K562 (cell line): ENCODE results near the gene ADAMTS14. TPM values are rescaled to one million over a fixed set of nuclear protein-coding genes. Genes with fewer than 3 reads are reported as not detected.

Experiments used
- ATAC-seq: fragments of 200-7000 bp; cut with Tn5 transposase; 3 replicates; pipeline ENCODE4 v1.9.1; 2020; ENCODE audit warnings: moderate library complexity
- BruUV-seq: library from RNA; stranded (reverse); fragments of 400-500 nt; replicated peaks from 2 replicates; lab custom pipeline; 2021; lab: Mats Ljungman, UMichigan
- CTCF ChIA-PET: fragments of 300-600 bp; formaldehyde crosslinking; extraction: SDS; loops from one replicate; lab custom pipeline; 2021; ENCODE audit warnings: low intra/inter-chr PET ratio; lab: Yijun Ruan, JAX
- POLR2A ChIA-PET: fragments of 300-600, 350-650 bp; sonication (Branson Sonifier 250); formaldehyde crosslinking; extraction: SDS; loops from one replicate; lab custom pipeline; 2021; ENCODE audit warnings: antibody characterized with exemption, inconsistent platforms; lab: Yijun Ruan, JAX
- DNase-seq, 4 experiments: peaks; one replicate each; pipeline versions ENCODE4 v3.0.0 to v3.0.0-alpha.2; 2011 to 2018; ENCODE audit warnings: low spot score in 3 of 4, mixed read lengths in 3 of 4; ENCODE audit errors: extremely low read depth in 1 of 4
- FAIRE-seq: peaks from 2 replicates; lab custom pipeline; 2011; peaks lifted over from hg19 to GRCh38; lab: Jason Lieb, UNC
- H2AFZ ChIP-seq: 2 replicates; pipeline ENCODE4 v1.6.0; 2011; ENCODE audit warnings: low read depth, low read length, control low read depth, inconsistent platforms
- H3K27ac ChIP-seq: fragments of 200-600 bp; 3 replicates; pipeline ENCODE4 v1.8.0; 2011; ENCODE audit warnings: low read depth, mild to moderate bottlenecking, control low read depth, inconsistent platforms, low read length, moderate library complexity, mixed read lengths; ENCODE audit errors: extremely low read depth
- H3K27me3 ChIP-seq, 2 experiments: fragments of 300-600 bp in 1 of 2; 2 replicates in 1 of 2; 3 replicates in 1 of 2; pipeline versions ENCODE4 v1.6.0 to v1.8.0; 2011; ENCODE audit warnings: inconsistent platforms in 2 of 2, low read length in 2 of 2, mild to moderate bottlenecking in 1 of 2, mixed read lengths in 1 of 2, moderate library complexity in 1 of 2; ENCODE audit not compliant: control insufficient read depth in 2 of 2, insufficient read depth in 2 of 2
- H3K36me3 ChIP-seq: fragments of 300-600 bp; 3 replicates; pipeline ENCODE4 v1.8.0; 2011; ENCODE audit warnings: mild to moderate bottlenecking, low read length, inconsistent platforms; ENCODE audit not compliant: control insufficient read depth, insufficient read depth
- H3K4me1 ChIP-seq, 2 experiments: fragments of 200-600 bp in 1 of 2; replicated peaks in 1 of 2; 2 replicates in 1 of 2; 3 replicates in 1 of 2; pipeline versions ENCODE4 v1.5.1 to v1.8.0; 2011; ENCODE audit warnings: inconsistent platforms in 2 of 2, low read length in 2 of 2, mild to moderate bottlenecking in 1 of 2, mixed read lengths in 1 of 2, moderate library complexity in 1 of 2; ENCODE audit not compliant: control insufficient read depth in 2 of 2, insufficient read depth in 2 of 2
- H3K4me2 ChIP-seq: 2 replicates; pipeline ENCODE4 v1.6.1; 2011; ENCODE audit warnings: low read length, control low read depth, inconsistent platforms, mixed read lengths; ENCODE audit not compliant: insufficient read depth
- H3K4me3 ChIP-seq: fragments of 200-600 bp; sonication (generic), shearing (Covaris generic); 2 replicates; pipeline ENCODE4 v1.5.1; 2016; ENCODE audit warnings: control low read depth, inconsistent platforms
- H3K79me2 ChIP-seq: fragments of 200-600 bp; 3 replicates; pipeline ENCODE4 v1.8.0; 2011; ENCODE audit warnings: low read length, inconsistent platforms; ENCODE audit not compliant: control insufficient read depth, insufficient read depth
- H3K9ac ChIP-seq, 2 experiments: 2 replicates each; pipeline versions ENCODE4 v1.6.0 to v1.6.1; 2011; ENCODE audit warnings: low read depth in 2 of 2, low read length in 2 of 2, control low read depth in 1 of 2, inconsistent platforms in 1 of 2, mild to moderate bottlenecking in 1 of 2, mixed read lengths in 1 of 2; ENCODE audit not compliant: insufficient read depth in 1 of 2
- H3K9me1 ChIP-seq: one replicate; pipeline ENCODE4 v1.6.0; 2011; ENCODE audit warnings: inconsistent platforms, mild to moderate bottlenecking, low read length, moderate library complexity; ENCODE audit not compliant: control insufficient read depth, insufficient read depth
- H3K9me3 ChIP-seq: replicated peaks from 2 replicates; pipeline ENCODE4 v1.5.1; 2011; ENCODE audit warnings: low read depth, low read length, inconsistent platforms; ENCODE audit not compliant: control insufficient read depth, insufficient read depth
- H4K20me1 ChIP-seq: replicated peaks from 2 replicates; pipeline ENCODE4 v1.6.1; 2011; ENCODE audit warnings: low read length, inconsistent platforms, mixed read lengths; ENCODE audit not compliant: control insufficient read depth, insufficient read depth
- ARID2 ChIP-seq: fragments of 450-650 bp; IDR thresholded peaks from 2 replicates; pipeline ENCODE4 v1.6.1; 2017; ENCODE audit warnings: antibody characterized with exemption, mild to moderate bottlenecking
- ARNT ChIP-seq, 2 experiments: fragments of 450-650 bp; IDR thresholded peaks; 2 replicates each; pipeline ENCODE4 v1.6.1; 2016; ENCODE audit warnings: mild to moderate bottlenecking in 1 of 2
- E2F8 ChIP-seq: fragments of 450-650 bp; IDR thresholded peaks from 2 replicates; pipeline ENCODE4 v1.7.1; 2018; ENCODE audit warnings: mild to moderate bottlenecking, low read depth; ENCODE audit not compliant: partially characterized antibody
- EHMT2 ChIP-seq: fragments of 450-650 bp; IDR thresholded peaks from 2 replicates; pipeline ENCODE4 v1.6.1; 2018; ENCODE audit warnings: antibody characterized with exemption
- ETS2 ChIP-seq: IDR thresholded peaks from 2 replicates; pipeline ENCODE4 v1.6.1; 2016; ENCODE audit warnings: borderline replicate concordance, missing genetic modification characterization, mild to moderate bottlenecking, moderate library complexity, missing compliant biosample characterization; ENCODE audit not compliant: poor library complexity, severe bottlenecking
- FOXK2 ChIP-seq, 2 experiments: fragments of 450-650 bp; IDR thresholded peaks in 1 of 2; conservative IDR thresholded peaks in 1 of 2; 2 replicates each; pipeline ENCODE4 v1.6.1; 2016; ENCODE audit warnings: low read depth in 2 of 2, mild to moderate bottlenecking in 1 of 2
- FUS ChIP-seq: fragments of 200-400 bp; formaldehyde crosslinking; optimal IDR thresholded peaks from 2 replicates; pipeline ENCODE3; 2017; ENCODE audit warnings: low read depth, low read length
- HSF4 ChIP-seq: fragments of 250-450 bp; sonication (Bioruptor Pico); IDR thresholded peaks from 2 replicates; pipeline ENCODE4 v2.1.2; 2022; ENCODE audit warnings: mild to moderate bottlenecking, moderate library complexity, borderline replicate concordance
- JUN ChIP-seq, 2 experiments: sonication (generic) in 1 of 2; formaldehyde crosslinking in 1 of 2; IDR thresholded peaks; 2 replicates each; pipeline versions ENCODE4 v1.6.1 to v1.8.0; 2012 to 2022; ENCODE audit warnings: borderline replicate concordance in 2 of 2, mild to moderate bottlenecking in 2 of 2, improper control_type of control experiment in 1 of 2, low read depth in 1 of 2, low read length in 1 of 2, missing genetic modification reagents in 1 of 2
- SIX5 ChIP-seq, 2 experiments: IDR thresholded peaks; 2 replicates each; pipeline ENCODE4 v1.6.1; 2011; ENCODE audit warnings: low read length in 2 of 2, borderline replicate concordance in 1 of 2, low read depth in 1 of 2, mild to moderate bottlenecking in 1 of 2, moderate library complexity in 1 of 2; ENCODE audit not compliant: insufficient read depth in 1 of 2
- ZBTB2 ChIP-seq: fragments of 450-650 bp; IDR thresholded peaks from 2 replicates; pipeline ENCODE4 v1.6.1; 2016; ENCODE audit warnings: antibody characterized with exemption
- ZNF589 ChIP-seq: fragments of 200-800 bp; sonication (Bioruptor generic); IDR thresholded peaks from 2 replicates; pipeline ENCODE4 v1.6.1; 2016; ENCODE audit warnings: low read depth, missing genetic modification characterization, missing compliant biosample characterization
- ZNF644 ChIP-seq: fragments of 200-800 bp; sonication (Bioruptor generic); IDR thresholded peaks from 2 replicates; pipeline ENCODE4 v1.6.1; 2016; ENCODE audit warnings: low read depth, missing genetic modification characterization, missing compliant biosample characterization
- WGBS: fragments of 100-300 bp; shearing (Covaris generic); methylation state at CpG from one replicate; pipeline ENCODE4 v1.1.6; 2016; ENCODE audit warnings: low coverage, mixed read lengths; ENCODE audit not compliant: insufficient coverage; ENCODE audit errors: missing lambda C conversion rate; 5-methylcytosine and 5-hydroxymethylcytosine counted together
- in situ Hi-C: fragments of 300-500 bp; cut with MboI; formaldehyde crosslinking; loops from 4 replicates; pipeline ENCODE4 v1.15.0; 2018; ENCODE audit warnings: inconsistent platforms, mixed read lengths
- intact Hi-C: fragments of 100-400 bp; cut with micrococcal nuclease; formaldehyde crosslinking; loops from 2 replicates; pipeline ENCODE4 v1.14.2; 2022
- polyA plus RNA-seq, 8 experiments: library from polyadenylated mRNA; depleted of rRNA in 4 of 8; stranded (reverse) in 5 of 8; unstranded in 3 of 8; fragments of >200 nt; fragmentation: Nextera tagmentation in 2 of 8; fragmentation: Illumina TruSeq in 1 of 8; extraction: Ambion mirVana in 2 of 8; extraction: Trizol in 1 of 8; gene quantifications; 2 replicates each; pipeline versions ENCODE4 v1.2.1 to v1.2.3, GENCODE V29; 2011 to 2014; ENCODE audit warnings: inconsistent platforms in 1 of 8, missing spikeins in 1 of 8
- total RNA-seq, 7 experiments: library from RNA; depleted of rRNA in 6 of 7; stranded (reverse); fragments of >200 nt in 6 of 7; fragmentation: Illumina TruSeq in 2 of 7; extraction: Trizol in 2 of 7; gene quantifications; 2 replicates each; pipeline versions ENCODE4 v1.2.1 to v1.2.3, GENCODE V29; 2011 to 2021; ENCODE audit warnings: low replicate concordance in 1 of 7

The ADAMTS14 gene
- total and polyA plus RNA-seq, 9 of the 15 experiments (the other 6 are each of a cell fraction or from before 2014, with no cell fraction given): 0.04 to 37.4 (median 15.9) TPM

- BruUV-seq: no TSS peak
- Histone ChIP-seq H3K4me1 (no peaks in the 10 kb centered on the region), H3K36me3 (no peaks in the 10 kb centered on the region), H3K9me3 (no peaks in the 10 kb centered on the region), H3K4me2 (no peak overlapping the region), H3K27ac (no peak overlapping the region), H3K79me2 (no peaks in the 10 kb centered on the region), H2AFZ (no peak overlapping the region), H3K27me3 (no peaks in the 10 kb centered on the region), H3K9ac (no peak overlapping the region), H4K20me1 (no peaks in the 10 kb centered on the region), H3K9me1 (no peaks in the 10 kb centered on the region), H3K4me3 (no peak overlapping the region)
- POLR2A ChIA-PET: no interaction called here
- intact Hi-C loops: no loop called here
- no peak for FAIRE-seq
- DNase-seq: no peak
- ATAC-seq: no peak
- 16% methylated on average over 5 of the region's 5 CpGs for WGBS
- in situ Hi-C loops: no loop called here
- CTCF ChIA-PET: no interaction called here
- TF ChIP-seq ZBTB2 (no peak), ARNT (IDR thresholded peaks at IDR 0.05) (no peak), ZNF644 (tag) (no peak), SIX5 (IDR thresholded peaks at IDR 0.05; ENCODE audit: borderline replicate concordance in 1 of 2, insufficient read depth in 1 of 2, low read depth in 1 of 2, low read length in 2 of 2) (no peak), ETS2 (no peak), FUS (no peak), E2F8 (no peak), HSF4 (CRISPR knock-in tag) (no peak), JUN (IDR thresholded peaks at IDR 0.05; ENCODE audit: borderline replicate concordance, low read depth, low read length) (no peak), JUN (CRISPR knock-in tag; IDR thresholded peaks at IDR 0.05; ENCODE audit: borderline replicate concordance) (no peak), EHMT2 (no peak), ARID2 (no peak), FOXK2 (conservative IDR thresholded peaks at IDR 0.05 in 1 of 2, IDR thresholded peaks at IDR 0.05 in 1 of 2; ENCODE audit: low read depth in 2 of 2) (no peak), ZNF589 (no peak)
These were observed 119.2 kb downstream of the ADAMTS14 start for GRCh38 chr10:70791386-70792039.
